Measurements from ENCODE around the gene SLC25A29.

Gene SLC25A29

GRCh38 chr14:100328495-100329163 lies 22.4 kb upstream of the SLC25A29 start:
- no peak overlapping the region for H3K27ac ChIP-seq (ENCODE audit: low read depth, low read length)
- H3K4me3 ChIP-seq (ENCODE audit: low read length): peak overlapping the region; percentile 14
- H3K4me1 ChIP-seq (ENCODE audit: control insufficient read depth, insufficient read depth, low read length): no peaks in the 10 kb centered on the region
- no peaks in the 10 kb centered on the region for H3K36me3 ChIP-seq (ENCODE audit: control insufficient read depth, insufficient read depth, low read length)
- H3K9ac ChIP-seq (ENCODE audit: low read length): no peak overlapping the region
- no peaks in the 10 kb centered on the region for H3K27me3 ChIP-seq (ENCODE audit: control insufficient read depth, insufficient read depth, low read length)

GRCh38 chr14:100327128-100327527 lies 20.9 kb upstream of the SLC25A29 start:
- no peaks in the 10 kb centered on the region for H3K4me1 ChIP-seq (ENCODE audit: control insufficient read depth, insufficient read depth, low read length)
- H3K27ac ChIP-seq (ENCODE audit: low read depth, low read length): no peak overlapping the region
- no peak overlapping the region for H3K9ac ChIP-seq (ENCODE audit: low read length)
- H3K4me3 ChIP-seq (ENCODE audit: low read length): no peak overlapping the region
- H3K27me3 ChIP-seq (ENCODE audit: control insufficient read depth, insufficient read depth, low read length): no peaks in the 10 kb centered on the region
- no peaks in the 10 kb centered on the region for H3K36me3 ChIP-seq (ENCODE audit: control insufficient read depth, insufficient read depth, low read length)

- H3K27me3 ChIP-seq (ENCODE audit: control insufficient read depth, insufficient read depth, low read length): no peaks in the 10 kb centered on the region
- no peaks in the 10 kb centered on the region for H3K36me3 ChIP-seq (ENCODE audit: control insufficient read depth, insufficient read depth, low read length)
- no peaks in the 10 kb centered on the region for H3K4me1 ChIP-seq (ENCODE audit: control insufficient read depth, insufficient read depth, low read length)
- no peak overlapping the region for H3K9ac ChIP-seq (ENCODE audit: low read length)
- no peak overlapping the region for H3K4me3 ChIP-seq (ENCODE audit: low read length)
- H3K27ac ChIP-seq (ENCODE audit: low read depth, low read length): no peak overlapping the region
These were observed 19.7 kb upstream of the SLC25A29 start for GRCh38 chr14:100325958-100326357.

- no peak overlapping the region for H3K4me3 ChIP-seq (ENCODE audit: low read length)
- no peaks in the 10 kb centered on the region for H3K27me3 ChIP-seq (ENCODE audit: control insufficient read depth, insufficient read depth, low read length)
- no peak overlapping the region for H3K9ac ChIP-seq (ENCODE audit: low read length)
- no peaks in the 10 kb centered on the region for H3K4me1 ChIP-seq (ENCODE audit: control insufficient read depth, insufficient read depth, low read length)
- H3K27ac ChIP-seq (ENCODE audit: low read depth, low read length): no peak overlapping the region
- no peaks in the 10 kb centered on the region for H3K36me3 ChIP-seq (ENCODE audit: control insufficient read depth, insufficient read depth, low read length)
These were observed 19.0 kb upstream of the SLC25A29 start for GRCh38 chr14:100325231-100325632.

GRCh38 chr14:100323942-100324307 lies 17.7 kb upstream of the SLC25A29 start:
- Histone ChIP-seq H3K27ac (ENCODE audit: low read depth, low read length) (no peak overlapping the region), H3K27me3 (ENCODE audit: control insufficient read depth, insufficient read depth, low read length) (no peaks in the 10 kb centered on the region), H3K9ac (ENCODE audit: low read length) (no peak overlapping the region), H3K4me1 (ENCODE audit: control insufficient read depth, insufficient read depth, low read length) (no peaks in the 10 kb centered on the region), H3K36me3 (ENCODE audit: control insufficient read depth, insufficient read depth, low read length) (no peaks in the 10 kb centered on the region), H3K4me3 (ENCODE audit: low read length) (no peak overlapping the region)

GRCh38 chr14:100323121-100323941 lies 17.1 kb upstream of the SLC25A29 start, which contains the start of gene SLC25A47:
Gene SLC25A47 (plus strand): TSS chr14:100323339. CDS start chr14:100323415, 76 bp downstream.
- H3K27ac ChIP-seq (ENCODE audit: low read depth, low read length): no peak within 1 kb of the TSS
- no peaks in the 10 kb centered on the region for H3K36me3 ChIP-seq (ENCODE audit: control insufficient read depth, insufficient read depth, low read length)
- H3K9ac ChIP-seq (ENCODE audit: low read length): no peak within 1 kb of the TSS
- H3K4me1 ChIP-seq (ENCODE audit: control insufficient read depth, insufficient read depth, low read length): peaks cover 2% of the 10 kb centered on the region
- H3K4me3 ChIP-seq (ENCODE audit: low read length): no peak within 1 kb of the TSS
- no peaks in the 10 kb centered on the region for H3K27me3 ChIP-seq (ENCODE audit: control insufficient read depth, insufficient read depth, low read length)

GRCh38 chr14:100322138-100322957 lies 16.1 kb upstream of the SLC25A29 start:
- Histone ChIP-seq H3K4me3 (ENCODE audit: low read length) (no peak overlapping the region), H3K27ac (ENCODE audit: low read depth, low read length) (no peak overlapping the region), H3K27me3 (ENCODE audit: control insufficient read depth, insufficient read depth, low read length) (no peaks in the 10 kb centered on the region), H3K36me3 (ENCODE audit: control insufficient read depth, insufficient read depth, low read length) (no peaks in the 10 kb centered on the region), H3K4me1 (ENCODE audit: control insufficient read depth, insufficient read depth, low read length) (peaks cover 4% of the 10 kb centered on the region), H3K9ac (ENCODE audit: low read length) (no peak overlapping the region)

GRCh38 chr14:100321473-100322137 lies 15.4 kb upstream of the SLC25A29 start:
- Histone ChIP-seq H3K36me3 (ENCODE audit: control insufficient read depth, insufficient read depth, low read length) (no peaks in the 10 kb centered on the region), H3K4me3 (ENCODE audit: low read length) (no peak overlapping the region), H3K27me3 (ENCODE audit: control insufficient read depth, insufficient read depth, low read length) (no peaks in the 10 kb centered on the region), H3K27ac (ENCODE audit: low read depth, low read length) (no peak overlapping the region), H3K9ac (ENCODE audit: low read length) (no peak overlapping the region), H3K4me1 (ENCODE audit: control insufficient read depth, insufficient read depth, low read length) (peaks cover 4% of the 10 kb centered on the region)

- H3K36me3 ChIP-seq (ENCODE audit: control insufficient read depth, insufficient read depth, low read length): no peaks in the 10 kb centered on the region
- no peak overlapping the region for H3K4me3 ChIP-seq (ENCODE audit: low read length)
- H3K4me1 ChIP-seq (ENCODE audit: control insufficient read depth, insufficient read depth, low read length): peaks cover 4% of the 10 kb centered on the region
- H3K27me3 ChIP-seq (ENCODE audit: control insufficient read depth, insufficient read depth, low read length): no peaks in the 10 kb centered on the region
- no peak overlapping the region for H3K27ac ChIP-seq (ENCODE audit: low read depth, low read length)
- no peak overlapping the region for H3K9ac ChIP-seq (ENCODE audit: low read length)
These were observed 14.1 kb upstream of the SLC25A29 start for GRCh38 chr14:100320157-100320856.

- Histone ChIP-seq H3K27ac (ENCODE audit: low read depth, low read length) (peak overlapping the region; percentile 37), H3K27me3 (ENCODE audit: control insufficient read depth, insufficient read depth, low read length) (no peaks in the 10 kb centered on the region), H3K4me1 (ENCODE audit: control insufficient read depth, insufficient read depth, low read length) (peaks cover 4% of the 10 kb centered on the region), H3K4me3 (ENCODE audit: low read length) (peak overlapping the region; percentile 63), H3K36me3 (ENCODE audit: control insufficient read depth, insufficient read depth, low read length) (no peaks in the 10 kb centered on the region), H3K9ac (ENCODE audit: low read length) (no peak overlapping the region)
These were observed 11.9 kb upstream of the SLC25A29 start for GRCh38 chr14:100317912-100318808.

GRCh38 chr14:100317389-100317788 lies 11.1 kb upstream of the SLC25A29 start:
- H3K27me3 ChIP-seq (ENCODE audit: control insufficient read depth, insufficient read depth, low read length): no peaks in the 10 kb centered on the region
- peaks cover 4% of the 10 kb centered on the region for H3K4me1 ChIP-seq (ENCODE audit: control insufficient read depth, insufficient read depth, low read length)
- H3K4me3 ChIP-seq (ENCODE audit: low read length): no peak overlapping the region
- no peak overlapping the region for H3K9ac ChIP-seq (ENCODE audit: low read length)
- peak overlapping the region; percentile 14 for H3K27ac ChIP-seq (ENCODE audit: low read depth, low read length)
- H3K36me3 ChIP-seq (ENCODE audit: control insufficient read depth, insufficient read depth, low read length): no peaks in the 10 kb centered on the region

All from rectal smooth muscle tissue (tissue), 1 donor.